Measurements from ENCODE around the gene KCNF1.

DNA sequence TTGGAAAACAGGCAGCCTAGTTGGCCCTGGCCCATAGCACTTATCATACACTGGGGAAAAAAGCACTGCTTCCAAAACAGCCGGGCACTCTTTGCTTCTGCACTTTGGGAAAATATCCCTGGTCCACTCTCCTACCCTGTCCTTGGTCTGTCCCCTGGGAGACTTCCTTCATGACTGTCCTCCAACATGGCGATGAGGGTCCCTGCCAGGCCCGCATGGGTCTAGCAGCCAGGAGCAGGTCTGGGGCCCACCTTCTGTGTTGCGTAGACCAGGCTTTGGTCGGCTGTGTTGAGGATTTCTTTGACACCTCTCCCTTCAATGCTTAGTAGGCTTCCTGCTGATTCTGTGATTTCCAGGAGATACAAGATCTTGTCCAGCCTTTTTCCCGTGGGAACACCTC is 12.2 kb downstream of the KCNF1 start:
- TF ChIP-seq CTCF (IDR thresholded peaks at IDR 0.05; ENCODE audit: low read length) = no peak
- no peak for TF ChIP-seq EZH2phosphoT487 (IDR thresholded peaks at IDR 0.05; ENCODE audit: low read length)
